Osteocyte (in vitro differentiated cells): ENCODE results near the gene MYO3B. TPM values are rescaled to one million over a fixed set of nuclear protein-coding genes. Genes with fewer than 3 reads are reported as not detected.

ENCODE experiments used
- DNase-seq: peaks from one replicate; pipeline ENCODE4 v3.0.0; 2021; ENCODE audit warnings: mixed read lengths; ENCODE audit not compliant: unreplicated experiment; ENCODE audit errors: extremely low spot score
- H3K27ac Mint-ChIP-seq: one replicate; pipeline ENCODE4 v1.8.0; 2021; ENCODE audit warnings: mild to moderate bottlenecking, mixed read lengths; ENCODE audit not compliant: unreplicated experiment
- H3K27me3 Mint-ChIP-seq: one replicate; pipeline ENCODE4 v1.8.0; 2021; ENCODE audit warnings: mixed read lengths; ENCODE audit not compliant: unreplicated experiment
- H3K36me3 Mint-ChIP-seq: one replicate; pipeline ENCODE4 v1.8.0; 2021; ENCODE audit warnings: mixed read lengths; ENCODE audit not compliant: unreplicated experiment
- H3K4me1 Mint-ChIP-seq: one replicate; pipeline ENCODE4 v1.8.0; 2021; ENCODE audit warnings: mixed read lengths; ENCODE audit not compliant: unreplicated experiment
- H3K4me3 Mint-ChIP-seq: one replicate; pipeline ENCODE4 v1.8.0; 2021; ENCODE audit warnings: mild to moderate bottlenecking, moderate library complexity, mixed read lengths; ENCODE audit not compliant: unreplicated experiment
- H3K9me3 Mint-ChIP-seq: one replicate; pipeline ENCODE4 v1.8.0; 2021; ENCODE audit warnings: mixed read lengths; ENCODE audit not compliant: unreplicated experiment
- CTCF ChIP-seq: fragments of 200-600 bp; sonication (generic); IDR thresholded peaks from 2 replicates; pipeline ENCODE4 v1.5.0; 2021; ENCODE audit warnings: antibody characterized with exemption, mild to moderate bottlenecking, moderate library complexity
- total RNA-seq: library from RNA; stranded (reverse); gene quantifications from 2 replicates; pipeline ENCODE4 v1.2.1, GENCODE V29; 2021

The MYO3B gene
- total RNA-seq, 1 donor from 2014 or later = not detected

GRCh38 chr2:170582313-170582712 is 404.4 kb downstream of the MYO3B start:
- Mint-ChIP-seq H3K36me3 (no peaks in the 10 kb centered on the region), H3K27ac (no peak overlapping the region), H3K9me3 (no peaks in the 10 kb centered on the region), H3K27me3 (peaks cover 8% of the 10 kb centered on the region), H3K4me1 (no peaks in the 10 kb centered on the region), H3K4me3 (no peak overlapping the region)
- TF ChIP-seq CTCF = no peak
- DNase-seq = no peak

GRCh38 chr2:170582751-170583463 is 405.0 kb downstream of the MYO3B start:
- no peak for TF ChIP-seq CTCF
- Mint-ChIP-seq H3K27ac (no peak overlapping the region), H3K9me3 (no peaks in the 10 kb centered on the region), H3K4me3 (no peak overlapping the region), H3K4me1 (no peaks in the 10 kb centered on the region), H3K27me3 (peaks cover 7% of the 10 kb centered on the region), H3K36me3 (no peaks in the 10 kb centered on the region)
- DNase-seq = no peak

GRCh38 chr2:170585067-170585466 is 407.1 kb downstream of the MYO3B start:
- TF ChIP-seq CTCF = no peak
- Mint-ChIP-seq H3K4me1 (no peaks in the 10 kb centered on the region), H3K36me3 (no peaks in the 10 kb centered on the region), H3K27ac (no peak overlapping the region), H3K9me3 (no peaks in the 10 kb centered on the region), H3K27me3 (peaks cover 8% of the 10 kb centered on the region), H3K4me3 (no peak overlapping the region)
- DNase-seq = no peak

GRCh38 chr2:170586571-170587095 is 408.7 kb downstream of the MYO3B start:
- Mint-ChIP-seq H3K36me3 (no peaks in the 10 kb centered on the region), H3K4me1 (no peaks in the 10 kb centered on the region), H3K27ac (no peak overlapping the region), H3K27me3 (peaks cover 20% of the 10 kb centered on the region), H3K9me3 (no peaks in the 10 kb centered on the region), H3K4me3 (no peak overlapping the region)
- DNase-seq = no peak
- no peak for TF ChIP-seq CTCF

GRCh38 chr2:170587117-170587516 is 409.2 kb downstream of the MYO3B start:
- H3K4me1 Mint-ChIP-seq = no peaks in the 10 kb centered on the region
- no peaks in the 10 kb centered on the region for H3K36me3 Mint-ChIP-seq
- no peak overlapping the region for H3K27ac Mint-ChIP-seq
- no peaks in the 10 kb centered on the region for H3K9me3 Mint-ChIP-seq
- no peak for DNase-seq
- no peak for TF ChIP-seq CTCF
- H3K4me3 Mint-ChIP-seq = no peak overlapping the region
- H3K27me3 Mint-ChIP-seq = peaks cover 24% of the 10 kb centered on the region
